LHCN-M2 (cell line): ENCODE results near the gene NPM1. TPM values are rescaled to one million over a fixed set of nuclear protein-coding genes. Genes with fewer than 3 reads are reported as not detected.
A peak's percentile ranks its signal among the peaks of the same experiment; 100 is the strongest.
"Not testable (repeated sequence)": the region's sequence is repeated elsewhere in the genome, so short reads cannot be mapped to it uniquely, and the experiment has no call there.

ENCODE experiments used
- DNase-seq: peaks from one replicate; pipeline ENCODE4 v3.0.0-alpha.2; 2012; ENCODE audit warnings: low read depth
- polyA plus RNA-seq: library from polyadenylated mRNA; unstranded; fragments of >200 nt; gene quantifications from one replicate; pipeline ENCODE4 v1.2.1, GENCODE V29; 2012; ENCODE audit warnings: missing spikeins
- total RNA-seq: library from RNA; depleted of rRNA; stranded (reverse); fragments of >200 nt; gene quantifications from 2 replicates; pipeline ENCODE4 v1.2.3, GENCODE V29; 2014; rRNA removed

NPM1 gene
- 1,266 and 1,268 TPM in 2 replicates for total RNA-seq
- polyA plus RNA-seq = 1,828 TPM

- peak; percentile 97 for DNase-seq
These were observed at the start of gene NPM1 for GRCh38 chr5:171387345-171387969. NPM1 (plus strand) TSS chr5:171387849; CDS start chr5:171387949, 100 bp downstream.

DNA sequence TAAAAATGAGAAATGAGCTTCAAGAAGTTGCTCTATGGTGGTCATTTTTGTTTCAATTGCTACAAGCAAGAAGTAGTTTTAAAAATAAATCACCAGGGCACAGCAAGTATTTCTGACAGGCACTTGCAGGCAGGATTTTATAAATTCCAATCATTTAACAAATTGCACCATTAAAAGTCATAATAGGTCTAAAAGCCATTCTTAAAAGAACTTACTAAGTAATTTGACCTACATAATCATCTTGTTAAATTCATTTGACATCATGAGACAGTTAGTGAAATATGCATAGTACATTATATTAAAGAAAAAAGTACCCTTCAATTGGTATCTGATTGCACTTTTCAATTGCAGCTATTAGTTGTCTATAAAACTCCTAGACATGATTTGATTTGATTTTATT is 47.6 kb upstream of the NPM1 start:
- no peak for DNase-seq

DNA sequence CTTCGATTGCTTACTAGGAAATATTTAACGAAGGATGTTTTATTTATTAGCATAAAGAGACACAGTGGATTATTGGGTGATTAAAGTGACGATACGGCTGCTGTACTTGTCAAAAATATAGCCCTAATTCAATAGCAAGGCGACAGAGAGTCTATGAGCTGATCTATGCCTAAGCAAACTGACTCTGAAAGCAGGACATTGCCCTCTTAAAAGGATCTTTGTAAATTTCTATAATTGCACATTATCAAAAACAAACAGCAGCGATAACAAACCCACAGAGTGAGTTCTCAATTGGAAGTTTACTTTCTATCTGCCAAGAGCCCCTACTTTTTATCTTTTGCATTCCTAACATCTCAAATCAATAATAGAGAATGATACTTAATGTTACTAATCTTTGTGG is 47.2 kb upstream of the NPM1 start:
- DNase-seq = no peak

GRCh38 chr5:171342362-171343111 is 45.1 kb upstream of the NPM1 start:
- peak; percentile 47 for DNase-seq

DNA sequence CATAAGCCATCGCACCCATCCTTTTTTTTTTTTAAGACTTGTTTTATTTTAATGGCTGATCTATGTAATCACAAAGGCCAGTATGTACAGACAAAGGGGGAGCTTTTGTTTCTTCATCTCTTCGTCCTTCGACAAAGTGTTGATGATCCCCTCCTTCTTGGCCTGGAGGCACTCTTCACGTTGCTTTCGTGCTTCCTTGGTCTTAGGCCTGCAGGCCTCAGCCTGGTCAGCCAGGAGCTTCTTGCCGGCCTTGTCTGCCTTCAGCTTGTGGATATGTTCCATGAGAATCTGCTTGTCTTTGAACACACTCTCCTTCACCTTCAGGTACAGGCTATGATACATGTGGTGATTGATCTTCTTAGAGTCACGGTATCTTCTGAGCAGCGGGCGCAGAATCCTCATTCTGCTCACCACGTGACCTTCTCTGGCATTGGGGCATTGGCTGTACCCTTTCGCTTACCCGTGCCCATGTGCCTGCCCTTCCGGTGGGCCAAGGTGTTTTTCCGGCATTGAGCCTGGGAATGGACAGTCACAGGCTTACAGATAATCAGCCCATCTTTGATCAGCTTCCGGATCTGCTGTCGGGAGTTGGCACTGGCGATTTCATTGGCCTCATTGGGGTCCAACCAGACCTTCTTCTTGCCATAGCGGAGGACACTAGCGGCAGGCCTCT is 42.6 kb upstream of the NPM1 start:
- no peak for DNase-seq

- no peak for DNase-seq
These were observed 36.0 kb upstream of the NPM1 start for GRCh38 chr5:171351536-171352073.

DNA sequence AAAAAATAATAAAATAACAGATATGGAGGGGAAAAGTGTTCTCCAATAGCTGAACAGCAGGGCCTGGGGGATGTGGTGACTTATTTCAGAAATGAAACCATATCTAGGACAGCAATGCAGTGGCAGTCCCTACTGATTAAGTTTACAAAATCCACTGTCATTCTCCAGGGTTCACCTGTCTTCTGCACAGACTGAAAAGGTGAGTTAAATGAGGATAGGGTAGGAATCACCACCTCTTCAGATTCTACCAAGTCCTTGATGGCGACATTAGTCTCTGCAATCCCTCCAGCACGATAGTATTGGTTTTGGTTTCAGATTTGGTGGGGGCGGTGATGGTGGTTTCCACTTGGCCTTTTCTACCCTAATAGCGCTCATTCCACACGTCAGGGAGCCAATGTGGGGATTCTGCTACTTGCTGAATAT is 32.3 kb upstream of the NPM1 start:
- DNase-seq = no peak

DNA sequence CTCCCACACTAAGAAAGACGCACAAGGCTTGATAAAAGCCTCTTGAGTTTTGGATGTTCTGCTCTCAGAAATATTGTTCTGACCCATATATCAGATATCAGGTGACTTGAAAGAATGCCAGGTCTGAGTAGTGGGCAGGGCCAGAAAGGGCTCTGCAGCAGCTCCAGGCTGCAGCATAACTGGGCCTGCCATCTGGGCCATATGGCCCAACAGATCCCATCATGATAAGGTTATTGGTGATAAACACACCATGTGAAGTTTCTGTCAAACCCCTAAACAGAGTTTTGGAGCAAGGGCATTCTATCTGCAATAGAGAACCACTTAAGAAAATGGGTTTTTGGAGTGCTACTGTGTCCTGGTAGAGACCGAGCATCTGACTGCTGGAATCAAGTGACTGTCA is 29.8 kb upstream of the NPM1 start:
- no peak for DNase-seq

- not testable (repeated sequence) for DNase-seq
These were observed 26.5 kb upstream of the NPM1 start for GRCh38 chr5:171361151-171361550.

DNA sequence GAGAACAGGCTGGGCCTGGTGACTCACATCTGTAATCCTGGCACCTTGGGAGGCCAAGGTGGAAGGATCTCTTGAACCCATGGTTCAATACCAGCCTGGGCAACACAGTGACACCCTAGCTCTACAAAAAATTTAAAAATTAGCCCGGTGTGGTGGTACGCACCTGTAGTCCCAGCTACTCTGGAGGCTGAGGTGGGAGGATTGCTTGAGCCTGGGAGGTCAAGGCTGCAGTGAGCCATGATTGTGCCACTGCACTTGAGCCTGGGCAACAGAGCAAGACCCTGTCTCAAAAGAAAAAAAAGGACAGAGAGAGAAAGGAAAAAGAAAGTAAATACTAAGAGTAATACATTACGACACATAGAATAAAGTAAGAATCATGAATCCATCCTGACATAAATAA is 24.4 kb upstream of the NPM1 start:
- DNase-seq = not testable (repeated sequence)

DNA sequence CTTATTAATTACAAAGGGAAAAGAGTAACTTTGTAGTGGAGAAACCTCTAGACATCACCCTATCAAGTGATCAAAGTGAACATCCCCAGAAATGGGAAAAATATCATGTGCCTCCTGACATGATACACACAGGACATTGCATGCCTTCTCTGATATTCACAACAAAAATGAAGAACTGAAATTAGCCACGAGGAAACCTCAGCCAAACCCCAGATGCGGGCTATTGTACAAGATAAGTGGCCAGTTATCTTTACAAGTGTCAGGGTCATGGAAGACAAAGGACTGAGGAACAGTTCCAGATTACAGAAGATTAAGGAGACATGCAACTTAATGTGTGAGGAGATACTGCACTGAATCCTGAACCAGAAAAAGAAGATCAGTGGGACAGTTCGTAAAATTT is 23.8 kb upstream of the NPM1 start:
- DNase-seq = no peak

GRCh38 chr5:171365351-171365750 is 22.3 kb upstream of the NPM1 start:
- no peak for DNase-seq

DNA sequence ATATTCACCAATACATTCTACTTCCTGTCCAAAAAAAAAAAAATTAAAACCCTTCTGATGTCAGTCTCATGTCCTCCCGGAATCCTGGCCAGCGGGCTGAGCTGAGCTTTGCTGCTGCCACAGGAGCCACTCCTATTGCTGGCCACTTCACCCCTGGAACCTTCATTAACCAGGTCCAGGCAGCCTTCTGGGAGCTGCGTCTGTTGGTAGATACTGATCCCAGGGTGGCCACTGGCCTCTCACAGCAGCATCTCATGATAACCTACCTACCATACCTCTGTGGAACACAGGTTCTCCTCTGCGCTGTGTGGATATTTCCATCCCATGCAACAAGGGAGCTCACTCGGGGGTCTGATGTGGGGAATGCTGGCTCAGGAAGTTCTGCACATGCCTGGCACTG is 21.0 kb upstream of the NPM1 start:
- no peak for DNase-seq

GRCh38 chr5:171367424-171368370 is 20.0 kb upstream of the NPM1 start:
- peak; percentile 56 for DNase-seq

GRCh38 chr5:171369056-171369455 is 18.6 kb upstream of the NPM1 start:
- DNase-seq = no peak

DNA sequence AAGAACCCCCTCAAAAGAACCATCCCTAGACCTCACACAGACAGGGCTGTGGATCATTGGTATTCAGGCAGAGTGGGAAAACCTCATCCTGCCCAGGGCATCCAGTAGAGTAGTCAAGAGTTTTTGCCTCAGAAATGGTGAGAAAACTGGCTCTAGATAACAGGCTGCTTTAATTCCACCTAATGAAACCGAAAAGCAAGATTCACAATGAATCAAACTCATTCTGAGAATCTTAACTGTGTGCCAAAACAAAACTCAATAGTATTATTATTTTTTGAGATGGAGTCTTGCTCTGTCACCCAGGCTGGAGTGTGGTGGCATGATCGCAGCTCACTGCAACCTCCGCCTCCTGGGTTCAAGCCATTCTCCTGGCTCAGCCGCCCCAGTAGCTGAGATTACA is 17.8 kb upstream of the NPM1 start:
- DNase-seq = no peak

GRCh38 chr5:171370881-171371280 is 16.8 kb upstream of the NPM1 start:
- DNase-seq = not testable (repeated sequence)

- no peak for DNase-seq
These were observed 16.3 kb upstream of the NPM1 start for GRCh38 chr5:171371326-171371725.

GRCh38 chr5:171379961-171380360 is 7.7 kb upstream of the NPM1 start:
- DNase-seq = no peak

GRCh38 chr5:171384416-171384815 is 3.2 kb upstream of the NPM1 start:
- DNase-seq = not testable (repeated sequence)

- DNase-seq = not testable (repeated sequence)
These were observed 2.6 kb upstream of the NPM1 start for GRCh38 chr5:171384999-171385398.
